SK-MEL-5 (cell line): Measurements from ENCODE around the gene APOBEC3F. TPM values are rescaled to one million over a fixed set of nuclear protein-coding genes. Genes with fewer than 3 reads are reported as not detected.
"Not testable (repeated sequence)": the region's sequence is repeated elsewhere in the genome, so short reads cannot be mapped to it uniquely, and the experiment has no call there.

ENCODE experiments used
- DNase-seq: peaks from one replicate; pipeline ENCODE4 v3.0.0-alpha.2; 2016; ENCODE audit warnings: low read depth, low spot score
- in situ Hi-C: cut with HindIII; loops from 2 replicates; pipeline ENCODE4 v1.10.0; 2016; ENCODE audit warnings: low sequenced_read_pairs, high pct_unique_total_duplicates, low pct_unique_long_range_greater_than_20kb
- total RNA-seq: library from RNA; depleted of rRNA; stranded (reverse); fragments of >200 nt; shearing (Covaris generic); gene quantifications from 2 replicates; pipeline ENCODE4 v1.2.3, GENCODE V29; 2014

APOBEC3F gene
- total RNA-seq, 1 experiment from 2014 or later: 2.2 TPM

DNA sequence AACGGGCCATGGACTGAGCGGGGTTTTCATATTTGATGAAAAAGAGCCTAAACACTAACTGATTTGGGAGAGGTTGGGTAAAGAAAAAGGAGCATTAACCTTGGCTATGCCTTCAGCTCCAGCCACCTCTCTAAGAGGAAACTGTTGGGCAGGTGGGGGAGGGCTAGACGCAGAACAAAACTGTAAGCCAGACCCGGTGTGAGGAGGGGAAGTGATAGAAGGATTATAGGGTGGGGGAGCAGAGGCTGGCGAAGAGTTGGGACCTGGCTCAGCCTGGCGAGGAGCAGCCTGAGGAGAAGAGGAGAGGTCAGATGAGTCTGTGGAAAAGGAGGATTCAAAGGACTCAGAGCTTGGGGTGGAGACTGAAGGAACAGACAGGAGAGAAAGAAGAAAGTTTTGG lies 20.6 kb downstream of the APOBEC3F start:
- DNase-seq, in situ Hi-C loops: not testable (repeated sequence)

DNA sequence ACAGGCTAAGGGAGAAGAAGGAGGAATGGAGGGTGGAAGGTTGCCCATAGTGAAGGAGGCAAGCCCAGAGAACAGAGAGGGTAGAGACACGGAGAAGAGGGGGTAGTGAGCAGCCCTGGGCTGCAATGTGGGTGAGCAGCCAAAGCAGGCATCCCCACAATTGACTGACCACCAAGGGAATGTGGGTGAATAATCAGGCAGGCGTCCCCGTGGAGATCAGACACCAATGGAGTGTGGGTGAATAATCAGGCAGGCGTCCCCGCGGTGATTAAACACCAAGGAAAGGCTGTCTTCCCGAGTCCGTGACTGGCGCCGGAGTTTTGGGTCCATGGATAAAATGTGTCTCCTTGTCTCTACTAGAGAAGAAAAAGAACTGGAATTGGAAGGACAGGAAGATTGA lies 21.3 kb downstream of the APOBEC3F start:
- in situ Hi-C loops, DNase-seq: not testable (repeated sequence)

- DNase-seq, in situ Hi-C loops: not testable (repeated sequence)
Observed at GRCh38 chr22:39063904-39064303, 23.2 kb downstream of the APOBEC3F start.

- in situ Hi-C loops, DNase-seq: not testable (repeated sequence)
Observed at GRCh38 chr22:39066442-39067276, 26.0 kb downstream of the APOBEC3F start.

GRCh38 chr22:39068033-39068785 lies 27.5 kb downstream of the APOBEC3F start:
- DNase-seq: no peak
- in situ Hi-C loops: no loop called here

- no peak for DNase-seq
- in situ Hi-C loops: no loop called here
Observed at GRCh38 chr22:39070186-39070585, 29.5 kb downstream of the APOBEC3F start.

DNA sequence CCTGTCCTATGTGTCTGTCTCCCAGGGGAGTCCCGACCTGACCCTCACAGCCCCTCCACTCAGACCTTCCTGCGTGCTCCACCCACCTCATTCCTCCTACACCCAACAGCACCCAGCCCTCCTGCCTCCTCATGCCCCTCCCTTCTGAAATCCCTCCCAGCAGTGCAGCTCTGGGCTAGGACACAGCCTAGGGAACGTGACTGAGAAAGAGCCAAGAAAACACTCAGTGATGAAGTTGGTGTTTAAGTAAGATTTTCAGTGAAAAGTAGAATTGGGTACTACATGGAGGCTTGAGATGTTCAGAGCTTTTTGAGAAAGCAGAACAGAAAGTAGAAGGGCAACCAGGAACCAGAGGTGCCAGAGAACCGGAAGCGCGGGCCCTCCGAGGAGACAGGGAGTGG lies 31.9 kb downstream of the APOBEC3F start:
- in situ Hi-C loops, DNase-seq: not testable (repeated sequence)

DNA sequence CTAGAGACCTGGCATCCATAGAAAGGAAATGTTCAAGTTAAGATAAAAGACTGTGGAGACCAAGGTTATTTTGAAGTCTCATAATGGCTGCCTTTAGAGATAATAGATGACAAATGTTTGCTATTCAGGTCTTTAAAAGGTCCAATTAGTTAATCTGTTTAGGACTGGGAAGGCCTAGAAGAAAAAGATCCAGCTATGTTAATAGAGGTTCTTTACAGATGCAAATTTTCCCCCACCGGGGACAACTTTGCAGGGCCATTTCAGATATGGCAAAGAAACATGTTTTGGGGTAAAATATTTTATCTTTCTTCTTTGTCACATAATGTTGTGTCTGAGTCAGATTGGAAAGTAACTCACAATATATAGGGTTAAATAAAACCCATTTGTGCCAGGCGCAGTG lies 33.3 kb downstream of the APOBEC3F start:
- DNase-seq: no peak
- in situ Hi-C loops: no loop called here

- DNase-seq, in situ Hi-C loops: not testable (repeated sequence)
Observed at GRCh38 chr22:39076155-39077025, 35.7 kb downstream of the APOBEC3F start.

- in situ Hi-C loops: not testable (repeated sequence)
- DNase-seq: peak; percentile 55
Observed at GRCh38 chr22:39077026-39077840, 36.6 kb downstream of the APOBEC3F start, which contains the start of gene APOBEC3G. Gene APOBEC3G (plus strand): TSS chr22:39077275. CDS start chr22:39077362, 87 bp downstream.

DNA sequence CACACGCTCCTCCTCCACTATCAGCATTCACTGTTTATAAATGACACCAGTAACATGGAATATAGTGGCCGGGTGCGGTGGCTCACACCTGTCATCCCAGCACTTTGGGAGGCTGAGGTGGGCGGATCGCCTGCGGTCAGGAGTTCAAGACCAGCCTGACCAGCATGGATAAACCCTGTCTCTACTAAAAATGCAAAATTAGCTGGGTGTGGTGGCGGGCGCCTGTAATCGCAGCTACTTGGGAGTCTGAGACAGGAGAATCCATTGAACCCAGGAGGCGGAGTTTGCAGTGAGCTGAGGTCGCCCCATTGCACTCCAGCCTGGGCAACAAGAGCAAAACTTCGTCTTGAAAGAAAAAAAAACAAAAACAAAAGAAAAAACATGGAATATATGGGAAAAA lies 37.2 kb downstream of the APOBEC3F start:
- DNase-seq, in situ Hi-C loops: not testable (repeated sequence)

DNA sequence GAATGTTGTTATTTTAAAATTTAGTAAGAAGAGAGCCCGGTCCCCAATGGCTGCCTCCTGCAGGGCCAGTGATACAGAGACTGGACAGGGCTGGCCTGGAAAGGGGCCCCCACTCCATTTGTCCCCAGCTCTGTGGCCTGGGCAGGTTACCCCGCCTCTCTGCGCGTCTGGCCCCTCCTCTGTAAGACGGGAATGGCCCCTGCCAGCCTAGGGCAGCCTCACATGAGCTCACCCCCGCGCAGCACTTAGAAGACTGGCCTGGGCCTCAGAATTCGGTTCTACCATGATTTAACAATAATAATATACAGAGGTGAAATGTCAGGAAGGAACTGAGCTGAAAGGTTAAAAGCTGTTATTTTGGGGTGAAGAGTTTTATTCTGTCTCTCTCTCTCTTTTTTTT lies 37.7 kb downstream of the APOBEC3F start:
- in situ Hi-C loops: no loop called here
- DNase-seq: no peak

- DNase-seq, in situ Hi-C loops: not testable (repeated sequence)
Observed at GRCh38 chr22:39079054-39079637, 38.5 kb downstream of the APOBEC3F start.

GRCh38 chr22:39080052-39080762 lies 39.5 kb downstream of the APOBEC3F start:
- in situ Hi-C loops: no loop called here
- no peak for DNase-seq

DNA sequence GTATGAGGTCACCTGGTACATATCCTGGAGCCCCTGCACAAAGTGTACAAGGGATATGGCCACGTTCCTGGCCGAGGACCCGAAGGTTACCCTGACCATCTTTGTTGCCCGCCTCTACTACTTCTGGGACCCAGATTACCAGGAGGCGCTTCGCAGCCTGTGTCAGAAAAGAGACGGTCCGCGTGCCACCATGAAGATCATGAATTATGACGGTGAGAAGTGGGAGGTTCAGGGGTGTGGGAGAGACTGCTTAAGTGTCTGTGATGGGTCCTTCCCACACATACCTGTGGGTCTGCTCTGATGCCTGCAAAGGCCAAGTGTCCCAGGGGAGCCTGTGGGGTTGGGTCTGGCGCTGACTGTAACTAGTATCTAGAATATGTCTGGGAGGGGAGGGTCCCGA lies 40.4 kb downstream of the APOBEC3F start:
- no peak for DNase-seq
- in situ Hi-C loops: no loop called here

- in situ Hi-C loops: no loop called here
- no peak for DNase-seq
Observed at GRCh38 chr22:39081598-39081997, 40.9 kb downstream of the APOBEC3F start.
